HepG2 (cell line): ENCODE data around the gene BCAS3. TPM values are rescaled to one million over a fixed set of nuclear protein-coding genes. Genes with fewer than 3 reads are reported as not detected.

Experiments used
- ATAC-seq: fragments of 200-7000 bp; cut with Tn5 transposase; 3 replicates; pipeline ENCODE4 v1.9.1; 2020; ENCODE audit warnings: mild to moderate bottlenecking, moderate library complexity
- BruUV-seq: library from RNA; stranded (reverse); fragments of 400-500 nt; replicated peaks from 2 replicates; lab custom pipeline; 2021; lab: Mats Ljungman, UMichigan
- CTCF ChIA-PET: fragments of 300-600 bp; formaldehyde crosslinking; extraction: SDS; loops from one replicate; lab custom pipeline; 2021; ENCODE audit warnings: low total read pairs, inconsistent platforms, low intra/inter-chr PET ratio; lab: Yijun Ruan, JAX
- POLR2A ChIA-PET: fragments of 350-600 bp; sonication (Branson Sonifier 250); formaldehyde crosslinking; loops from one replicate; lab custom pipeline; 2020; ENCODE audit warnings: antibody characterized with exemption, inconsistent platforms; lab: Yijun Ruan, JAX
- DNase-seq: peaks from one replicate; pipeline ENCODE4 v3.0.0-alpha.2; 2015; ENCODE audit warnings: low spot score
- FAIRE-seq: peaks from 3 replicates; lab custom pipeline; 2011; peaks lifted over from hg19 to GRCh38; lab: Jason Lieb, UNC
- H2AFZ ChIP-seq: one replicate; pipeline ENCODE4 v1.6.1; 2011; ENCODE audit warnings: low read length, inconsistent platforms
- H3K27ac ChIP-seq: fragments of 300-600 bp; 3 replicates; pipeline ENCODE4 v1.8.0; 2011; ENCODE audit warnings: mixed run types, mild to moderate bottlenecking, mixed read lengths, low read length, inconsistent platforms; ENCODE audit not compliant: insufficient read depth; ENCODE audit errors: extremely low read length
- H3K27me3 ChIP-seq, 2 experiments: fragments of 200-600 bp in 1 of 2; 2 replicates in 1 of 2; 3 replicates in 1 of 2; pipeline versions ENCODE4 v1.6.0 to v1.8.0; 2011; ENCODE audit warnings: low read length in 2 of 2, mild to moderate bottlenecking in 2 of 2, moderate library complexity in 2 of 2, inconsistent platforms in 1 of 2; ENCODE audit not compliant: insufficient read depth in 2 of 2, control insufficient read depth in 1 of 2
- H3K36me3 ChIP-seq, 2 experiments: fragments of 200-600 bp in 1 of 2; replicated peaks in 1 of 2; 2 replicates in 1 of 2; 3 replicates in 1 of 2; pipeline versions ENCODE4 v1.5.1 to v1.8.0; 2011; ENCODE audit warnings: low read length in 2 of 2, inconsistent platforms in 1 of 2; ENCODE audit not compliant: insufficient read depth in 2 of 2, control insufficient read depth in 1 of 2
- H3K4me1 ChIP-seq: 2 replicates; pipeline ENCODE4 v1.5.1; 2012; ENCODE audit warnings: low read length, inconsistent platforms; ENCODE audit not compliant: insufficient read depth
- H3K4me2 ChIP-seq: 2 replicates; pipeline ENCODE4 v1.6.0; 2011; ENCODE audit warnings: low read depth, low read length, inconsistent platforms
- H3K4me3 ChIP-seq, 3 experiments: fragments of 200-600 bp in 1 of 3; sonication (generic), shearing (Covaris generic) in 1 of 3; replicated peaks in 1 of 3; 2 replicates each; pipeline ENCODE4 v1.5.1; 2011 to 2016; ENCODE audit warnings: low read length in 3 of 3, inconsistent platforms in 2 of 3, low read depth in 2 of 3, mild to moderate bottlenecking in 2 of 3, control low read depth in 1 of 3, mixed read lengths in 1 of 3; ENCODE audit not compliant: insufficient read depth in 1 of 3
- H3K79me2 ChIP-seq: one replicate; pipeline ENCODE4 v1.6.1; 2011; ENCODE audit warnings: low read length, inconsistent platforms; ENCODE audit not compliant: insufficient read depth
- H3K9ac ChIP-seq: 2 replicates; pipeline ENCODE4 v1.6.0; 2011; ENCODE audit warnings: mild to moderate bottlenecking, low read depth, low read length, inconsistent platforms; ENCODE audit not compliant: insufficient read depth
- H3K9me3 ChIP-seq: 2 replicates; pipeline ENCODE4 v1.5.1; 2012; ENCODE audit warnings: mild to moderate bottlenecking, low read length
- H4K20me1 ChIP-seq: 2 replicates; pipeline ENCODE4 v1.6.0; 2011; ENCODE audit warnings: inconsistent platforms, mild to moderate bottlenecking, low read length, moderate library complexity; ENCODE audit not compliant: insufficient read depth
- ARID2 ChIP-seq: sonication (generic); formaldehyde crosslinking; IDR thresholded peaks from 2 replicates; pipeline ENCODE4 v1.8.1; 2022; ENCODE audit warnings: mild to moderate bottlenecking, missing genetic modification reagents, borderline replicate concordance
- CENPT ChIP-seq: sonication (generic); formaldehyde crosslinking; IDR thresholded peaks from 2 replicates; pipeline ENCODE4 v1.8.0; 2022; ENCODE audit warnings: low read depth, mild to moderate bottlenecking, moderate library complexity, missing genetic modification reagents
- JUN ChIP-seq: sonication (generic); formaldehyde crosslinking; IDR thresholded peaks from 2 replicates; pipeline ENCODE4 v1.4.0; 2020; ENCODE audit warnings: mild to moderate bottlenecking, missing genetic modification reagents
- MYC ChIP-seq: sonication (generic); formaldehyde crosslinking; IDR thresholded peaks from 2 replicates; pipeline ENCODE4 v1.9.0; 2021; ENCODE audit warnings: missing genetic modification reagents, borderline replicate concordance
- MYNN ChIP-seq: sonication (generic); formaldehyde crosslinking; IDR thresholded peaks from 2 replicates; pipeline ENCODE4 v1.4.0; 2020; ENCODE audit warnings: mild to moderate bottlenecking, low read depth, missing genetic modification reagents
- NCOA1 ChIP-seq: sonication (generic); formaldehyde crosslinking; IDR thresholded peaks from 2 replicates; pipeline ENCODE4 v1.9.0; 2021; ENCODE audit warnings: missing genetic modification reagents
- NFYC ChIP-seq: IDR thresholded peaks from 2 replicates; pipeline ENCODE4 v1.6.1; 2016; ENCODE audit warnings: missing genetic modification reagents, missing compliant biosample characterization
- RAD51 ChIP-seq: fragments of 450-650 bp; IDR thresholded peaks from 2 replicates; pipeline ENCODE4 v1.6.1; 2016; ENCODE audit warnings: borderline replicate concordance
- STAG1 ChIP-seq: sonication (generic); formaldehyde crosslinking; IDR thresholded peaks from 2 replicates; pipeline ENCODE4 v1.4.0; 2020; ENCODE audit warnings: missing genetic modification reagents
- ZNF138 ChIP-seq: sonication (generic); formaldehyde crosslinking; IDR thresholded peaks from 2 replicates; pipeline ENCODE4 v1.5.0; 2020; ENCODE audit warnings: mild to moderate bottlenecking, low read depth, missing genetic modification reagents
- ZNF414 ChIP-seq: sonication (generic); formaldehyde crosslinking; IDR thresholded peaks from 2 replicates; pipeline ENCODE4 v1.5.0; 2020; ENCODE audit warnings: missing genetic modification reagents
- ZNF513 ChIP-seq: sonication (generic); formaldehyde crosslinking; conservative IDR thresholded peaks from 2 replicates; pipeline ENCODE4 v1.5.0; 2020; ENCODE audit warnings: missing genetic modification reagents
- ZNF687 ChIP-seq: sonication (generic); formaldehyde crosslinking; IDR thresholded peaks from 2 replicates; pipeline ENCODE4 v1.5.1; 2020; ENCODE audit warnings: mild to moderate bottlenecking, missing genetic modification reagents, moderate library complexity
- WGBS: methylation state at CpG from one replicate; pipeline ENCODE4 v1.1.6; 2017; ENCODE audit warnings: low lambda C conversion rate; 5-methylcytosine and 5-hydroxymethylcytosine counted together
- in situ Hi-C: cut with HindIII; loops from 2 replicates; pipeline ENCODE4 v1.10.0; 2017; ENCODE audit warnings: low pct_unique_long_range_greater_than_20kb; ENCODE audit not compliant: extremely low pct_ligation_motif_present
- intact Hi-C: fragments of 100-400 bp; cut with micrococcal nuclease; formaldehyde crosslinking; loops from one replicate; pipeline ENCODE4 v1.10.0; 2022; ENCODE audit not compliant: unreplicated experiment
- polyA plus RNA-seq, 8 experiments: library from polyadenylated mRNA; depleted of rRNA in 3 of 8; stranded (reverse) in 7 of 8; unstranded in 1 of 8; fragments of >200 nt; fragmentation: Illumina TruSeq in 4 of 8; extraction: Trizol in 4 of 8; gene quantifications; 2 replicates each; pipeline versions ENCODE4 v1.2.1 to v1.2.3, GENCODE V29; 2011 to 2016; ENCODE audit warnings: low read depth in 4 of 8, missing spikeins in 1 of 8, mixed read lengths in 1 of 8; ENCODE audit not compliant: insufficient read depth in 1 of 8
- total RNA-seq, 5 experiments: library from RNA; depleted of rRNA; stranded (reverse); fragments of >200 nt; fragmentation: Illumina TruSeq; extraction: Trizol; gene quantifications; 2 replicates each; pipeline ENCODE4 v1.2.3, GENCODE V29; 2016; ENCODE audit warnings: low read depth in 1 of 5
- TF ChIP-seq, protein P1 (sequence below): sonication (generic); formaldehyde crosslinking; IDR thresholded peaks from 2 replicates; pipeline ENCODE4 v1.5.0; 2020; ENCODE audit warnings: missing genetic modification reagents

The BCAS3 gene
- total and polyA plus RNA-seq, 2 of the 13 experiments (the other 11 are each of a cell fraction or from before 2014, with no cell fraction given), result 10.7 to 11.2 TPM

GRCh38 chr17:61410141-61411010 lies 732.7 kb downstream of the BCAS3 start:
- no peak overlapping the region for H2AFZ ChIP-seq
- H3K36me3 ChIP-seq, result peaks cover 0 to 3% of the 10 kb centered on the region in 2 experiments; a peak in 1 of 5 replicates
- in situ Hi-C loops (loop anchor here (5.0 to 10.0 kb wide), 2 partner anchors 172 to 424 kb away; no protein-coding TSS in a partner anchor), intact Hi-C loops (loop anchor here (5.0 kb wide), 1 partner anchor 427 kb away; no protein-coding TSS in a partner anchor)
- no peak overlapping the region for H3K27ac ChIP-seq
- ChIA-PET POLR2A (interaction anchor here (3.7 kb wide), 1 partner anchor 11 kb away, joined by 19 read pairs; the partner anchor contains the start of gene TBX2), CTCF (interaction anchor here (0.9 to 2.9 kb wide), 7 partner anchors 54 to 439 kb away, joined by 3 to 30 read pairs (median 5); no protein-coding TSS in a partner anchor)
- H3K79me2 ChIP-seq, result no peaks in the 10 kb centered on the region
- FAIRE-seq (no peak), ATAC-seq (no peak), DNase-seq (no peak)
- H3K4me3 ChIP-seq, result peak overlapping the region in 2 of 3 experiments; percentile 13 to 77; a peak in 3 of 6 replicates
- no TSS peak for BruUV-seq
- H4K20me1 ChIP-seq, result no peaks in the 10 kb centered on the region
- WGBS, result 91% methylated on average over 48 of the region's 48 CpGs
- H3K4me2 ChIP-seq, result peak overlapping the region; percentile 92
- peak overlapping the region; percentile 57 for H3K9ac ChIP-seq
- peaks cover 56% of the 10 kb centered on the region for H3K4me1 ChIP-seq
- no peaks in the 10 kb centered on the region for H3K9me3 ChIP-seq
- no peaks in the 10 kb centered on the region for H3K27me3 ChIP-seq
- no peak for TF ChIP-seq RAD51
- 0 out of 2 replicates have a peak, but pooled peaks have one; percentile 5 for TF ChIP-seq ZNF687 (CRISPR knock-in tag)
- TF ChIP-seq, protein P1, sequence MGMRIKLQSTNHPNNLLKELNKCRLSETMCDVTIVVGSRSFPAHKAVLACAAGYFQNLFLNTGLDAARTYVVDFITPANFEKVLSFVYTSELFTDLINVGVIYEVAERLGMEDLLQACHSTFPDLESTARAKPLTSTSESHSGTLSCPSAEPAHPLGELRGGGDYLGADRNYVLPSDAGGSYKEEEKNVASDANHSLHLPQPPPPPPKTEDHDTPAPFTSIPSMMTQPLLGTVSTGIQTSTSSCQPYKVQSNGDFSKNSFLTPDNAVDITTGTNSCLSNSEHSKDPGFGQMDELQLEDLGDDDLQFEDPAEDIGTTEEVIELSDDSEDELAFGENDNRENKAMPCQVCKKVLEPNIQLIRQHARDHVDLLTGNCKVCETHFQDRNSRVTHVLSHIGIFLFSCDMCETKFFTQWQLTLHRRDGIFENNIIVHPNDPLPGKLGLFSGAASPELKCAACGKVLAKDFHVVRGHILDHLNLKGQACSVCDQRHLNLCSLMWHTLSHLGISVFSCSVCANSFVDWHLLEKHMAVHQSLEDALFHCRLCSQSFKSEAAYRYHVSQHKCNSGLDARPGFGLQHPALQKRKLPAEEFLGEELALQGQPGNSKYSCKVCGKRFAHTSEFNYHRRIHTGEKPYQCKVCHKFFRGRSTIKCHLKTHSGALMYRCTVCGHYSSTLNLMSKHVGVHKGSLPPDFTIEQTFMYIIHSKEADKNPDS (CRISPR knock-in tag), result no peak
- no peak for TF ChIP-seq MYNN (CRISPR knock-in tag)
- no peak for TF ChIP-seq STAG1 (CRISPR knock-in tag)
- TF ChIP-seq NFYC (CRISPR knock-in tag), result no peak
- TF ChIP-seq JUN (CRISPR knock-in tag), result no peak
- TF ChIP-seq CENPT (CRISPR knock-in tag), result no peak
- TF ChIP-seq ZNF414, result no peak
- TF ChIP-seq ZNF138, result no peak
- TF ChIP-seq ARID2 (CRISPR knock-in tag), result no peak
- no peak for TF ChIP-seq MYC (CRISPR knock-in tag)
- no peak for TF ChIP-seq NCOA1
- TF ChIP-seq ZNF513 (CRISPR knock-in tag), result no peak
